Measurements from ENCODE around the gene TENM3. TPM values are rescaled to one million over a fixed set of nuclear protein-coding genes. Genes with fewer than 3 reads are reported as not detected.
"Not testable (repeated sequence)": the region's sequence is repeated elsewhere in the genome, so short reads cannot be mapped to it uniquely, and the experiment has no call there.

Gene TENM3
- total RNA-seq, 2 donors from 2014 or later: 2.0 to 2.1 TPM

DNA sequence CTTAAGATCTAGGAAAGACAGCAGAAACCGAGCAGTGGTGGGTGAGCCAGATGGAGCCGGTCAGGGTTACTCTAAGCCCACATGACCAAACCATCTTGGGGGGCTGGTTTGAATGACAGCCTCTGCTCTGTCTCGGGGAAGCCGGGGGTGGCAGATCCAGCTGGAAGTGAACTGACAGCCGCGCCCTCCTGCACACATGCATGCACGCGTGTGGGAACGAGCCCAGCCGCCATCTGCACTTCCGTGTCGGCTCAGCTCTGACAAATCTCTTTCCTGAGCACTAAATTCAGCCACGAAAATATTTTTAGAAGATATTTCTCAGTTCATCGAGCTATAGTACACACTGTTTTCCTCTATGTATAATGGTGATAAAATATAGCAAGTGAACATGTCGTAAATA, 558.4 kb downstream of the TENM3 start:
- DNase-seq (ENCODE audit: low spot score): no peak
- intact Hi-C loops (cut with DNase I): no loop called here

DNA sequence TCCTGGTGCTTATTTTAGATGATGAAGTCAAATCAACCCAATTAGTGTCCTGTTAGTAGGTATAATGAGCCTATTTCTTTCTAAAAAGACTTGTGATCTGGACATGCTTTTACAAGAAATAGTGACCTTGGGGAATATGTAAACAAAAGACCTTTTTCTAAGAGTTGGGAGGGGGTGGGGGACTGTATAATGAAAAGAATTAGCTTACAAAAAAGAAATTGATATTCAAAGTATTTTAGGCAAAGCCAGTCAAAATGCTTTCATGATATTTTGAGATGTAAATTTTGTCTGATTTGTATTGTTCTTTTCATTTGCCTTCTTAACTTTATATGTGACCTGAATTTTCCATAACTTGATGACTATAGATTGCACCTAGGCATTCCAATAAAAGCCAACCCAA, 559.4 kb downstream of the TENM3 start:
- intact Hi-C loops (cut with DNase I): no loop called here
- DNase-seq (ENCODE audit: low spot score): no peak

DNA sequence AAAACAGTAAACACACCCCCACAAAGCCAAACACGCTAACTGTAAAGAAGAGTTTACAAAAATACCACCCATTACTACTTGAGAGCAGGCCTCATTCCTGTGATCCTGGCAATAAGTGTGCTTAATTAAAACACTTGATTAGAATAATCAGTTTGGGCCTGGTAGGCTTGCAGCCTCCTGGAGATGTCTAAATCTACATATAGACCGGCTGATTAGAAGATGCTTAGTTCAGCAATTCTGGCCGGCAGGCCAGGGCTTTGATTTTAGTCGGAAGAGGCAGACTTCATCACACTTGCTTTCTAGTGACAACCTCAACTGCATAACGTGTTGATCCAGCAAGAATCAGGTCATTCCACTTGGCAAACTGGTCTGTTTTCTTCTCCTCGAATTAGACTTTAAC, 560.0 kb downstream of the TENM3 start:
- intact Hi-C loops (cut with DNase I): no loop called here
- DNase-seq (ENCODE audit: low spot score): no peak

DNA sequence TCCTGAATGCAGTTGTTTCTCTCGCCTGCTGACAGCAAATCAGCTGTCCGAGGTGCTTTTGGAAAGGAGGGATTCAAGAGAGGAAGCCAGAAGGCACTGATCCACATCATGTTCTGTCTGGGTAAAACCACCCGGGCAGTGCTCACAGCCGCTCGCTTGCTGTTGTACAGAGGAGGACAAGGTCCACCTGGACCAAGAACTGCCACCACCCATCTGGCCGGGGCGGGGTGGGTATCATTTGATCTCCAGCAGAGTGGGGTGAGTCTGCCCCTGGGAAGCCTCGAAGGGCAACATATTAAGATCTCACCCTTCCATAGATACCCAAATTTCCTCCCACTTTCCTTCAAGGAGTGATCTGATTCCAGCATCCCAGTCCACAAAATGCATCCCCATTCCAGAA, 560.9 kb downstream of the TENM3 start:
- DNase-seq (ENCODE audit: low spot score): no peak
- intact Hi-C loops (cut with DNase I): no loop called here

DNA sequence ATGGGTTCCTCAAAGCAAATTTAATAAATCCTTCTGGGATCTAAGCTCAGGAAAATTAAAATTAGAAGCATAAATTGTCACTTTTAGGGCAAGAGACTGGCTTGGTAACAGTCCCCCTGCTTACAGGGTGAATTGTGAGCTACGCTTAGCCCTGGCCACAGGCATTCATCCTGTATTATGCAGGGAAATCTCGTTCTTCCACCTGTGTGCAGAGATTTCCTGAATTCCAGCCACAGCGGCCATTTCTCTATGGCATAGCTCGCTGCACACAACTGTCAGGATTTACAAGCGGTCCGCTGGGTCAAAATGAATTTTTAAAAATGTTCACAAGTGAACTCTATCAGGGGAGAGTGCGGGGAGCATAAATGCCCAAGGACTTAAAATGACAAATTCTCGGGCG, 562.1 kb downstream of the TENM3 start:
- DNase-seq (ENCODE audit: low spot score): no peak
- intact Hi-C loops (cut with DNase I): no loop called here

DNA sequence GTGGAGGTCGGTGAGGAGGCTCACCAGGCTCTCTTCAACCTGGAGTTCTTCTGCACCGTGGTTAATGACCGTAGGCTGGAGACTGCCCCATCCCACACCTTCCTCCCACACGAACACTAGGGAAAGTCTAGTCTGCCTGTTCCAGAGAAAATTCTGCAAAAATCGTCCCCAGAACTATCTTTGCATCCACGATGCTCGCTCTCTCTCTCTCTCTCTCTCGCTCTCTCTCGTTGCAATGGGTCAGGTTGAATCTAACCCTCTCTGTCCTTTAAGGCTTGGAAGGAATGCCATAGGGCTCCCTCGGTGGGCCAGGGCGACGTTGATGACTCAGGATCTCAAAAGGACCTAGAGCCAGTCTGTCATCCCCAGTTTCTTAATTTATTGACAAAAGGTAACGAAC, 562.5 kb downstream of the TENM3 start:
- DNase-seq (ENCODE audit: low spot score): no peak
- intact Hi-C loops (cut with DNase I): no loop called here

DNA sequence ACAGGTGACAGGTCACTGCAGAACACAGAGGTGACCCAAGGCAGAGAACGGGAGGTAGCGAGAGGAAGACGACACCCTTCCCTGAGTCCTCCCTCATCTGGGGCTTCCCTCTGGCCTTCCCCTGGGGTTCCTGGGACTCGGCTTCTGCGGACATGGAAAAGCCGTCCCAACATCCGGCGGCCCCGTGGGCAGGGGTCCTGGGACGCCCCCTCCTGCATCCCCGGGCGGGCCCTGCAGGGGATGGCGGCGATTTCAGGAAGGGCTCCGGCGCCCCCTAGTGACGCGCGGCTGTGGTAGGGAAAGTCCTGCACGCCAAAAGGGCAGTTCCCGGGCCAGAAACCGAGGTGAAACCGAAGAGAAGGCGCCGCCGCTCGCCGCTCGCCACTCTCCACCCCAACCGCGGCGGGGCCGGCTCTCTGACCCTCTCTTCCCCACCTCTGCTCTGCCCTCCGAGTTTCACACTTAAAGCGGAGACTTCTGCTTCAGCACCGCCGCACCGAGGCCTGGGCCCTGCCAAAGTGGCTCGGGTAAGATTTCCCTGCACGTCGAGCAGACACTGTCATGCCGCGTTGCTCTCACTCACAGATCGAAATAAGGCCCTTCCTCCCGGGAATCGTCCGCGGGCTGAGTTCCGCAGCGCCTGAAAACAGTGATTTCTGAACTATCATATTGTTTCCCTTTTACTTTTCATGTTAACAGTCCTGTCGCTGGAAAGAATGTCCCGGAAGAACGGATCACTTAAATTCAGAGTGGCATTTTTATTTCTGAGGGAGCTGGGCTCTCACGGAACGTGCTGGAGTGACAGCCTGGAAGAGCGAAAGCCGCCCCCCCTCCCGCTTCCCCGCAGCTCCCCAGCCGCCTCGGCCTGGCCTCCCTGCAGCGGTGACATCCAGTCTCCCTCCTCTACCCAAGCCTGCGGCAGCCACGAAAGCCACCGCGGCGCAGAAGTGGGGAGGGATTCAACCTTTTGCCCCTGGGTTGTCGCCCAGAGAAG, 563.4 kb downstream of the TENM3 start:
- DNase-seq (ENCODE audit: low spot score): peak; percentile 91
- intact Hi-C loops (cut with DNase I): no loop called here

DNA sequence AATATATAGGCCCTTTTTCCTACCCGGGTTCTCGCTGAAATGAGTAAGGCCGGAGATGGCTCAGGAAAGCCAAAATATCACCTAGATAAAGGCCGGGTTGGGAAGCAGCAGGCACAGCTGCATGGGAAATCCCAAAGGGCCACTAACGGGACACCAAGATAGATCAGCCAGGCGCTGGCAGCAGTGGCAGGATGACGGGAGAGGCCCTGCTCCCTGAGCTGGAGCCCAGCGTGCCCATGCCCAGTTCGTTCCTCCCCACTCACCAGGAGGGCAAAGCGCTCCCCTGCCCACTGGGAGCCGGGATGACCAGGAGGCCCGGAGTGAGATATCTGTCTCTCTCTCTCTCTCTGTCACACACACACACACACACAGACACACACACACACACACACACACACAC, 564.1 kb downstream of the TENM3 start:
- intact Hi-C loops (cut with DNase I): no loop called here
- no peak for DNase-seq (ENCODE audit: low spot score)

DNA sequence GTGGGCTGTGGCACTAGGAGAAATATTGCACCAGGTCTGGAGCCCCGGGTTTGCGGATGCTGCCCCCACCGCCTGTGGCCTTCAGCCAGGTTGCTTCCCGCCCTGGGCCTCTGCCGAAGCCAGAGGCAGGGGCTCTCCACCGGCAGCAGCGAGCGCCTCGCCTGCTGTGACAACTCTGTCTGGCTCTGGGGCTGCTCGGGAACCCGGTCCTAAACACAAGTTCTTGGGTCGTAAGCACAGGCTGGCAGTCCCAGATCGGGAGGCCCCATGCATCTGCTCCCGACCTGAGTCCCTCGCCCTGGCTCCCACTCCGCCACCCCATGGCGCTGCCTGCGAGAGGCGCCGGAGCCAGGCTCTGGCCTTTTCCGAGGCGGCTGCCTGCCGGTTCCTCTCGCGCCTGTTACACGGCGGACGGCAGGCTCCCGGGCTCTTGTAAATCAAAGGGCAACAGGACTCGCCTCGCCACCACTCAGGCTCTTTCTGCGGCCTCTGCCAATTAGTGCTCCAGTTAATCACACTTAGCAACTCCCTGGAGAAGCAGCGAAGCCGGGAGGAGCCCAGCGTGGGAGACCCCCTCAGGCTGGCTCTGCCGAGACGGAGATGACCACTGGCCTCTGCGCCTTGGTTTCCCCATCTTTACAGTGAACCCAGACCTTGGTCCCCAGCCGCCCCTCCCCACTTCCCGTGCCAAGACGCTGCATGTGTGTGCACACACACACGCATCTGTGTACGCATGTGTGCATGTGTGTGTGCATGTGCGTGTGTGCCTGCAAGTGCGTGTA, 564.8 kb downstream of the TENM3 start:
- intact Hi-C loops (cut with DNase I): no loop called here
- DNase-seq (ENCODE audit: low spot score): no peak

GRCh38 chr4:182808673-182809416, 565.6 kb downstream of the TENM3 start:
- intact Hi-C loops (cut with DNase I): no loop called here
- no peak for DNase-seq (ENCODE audit: low spot score)

DNA sequence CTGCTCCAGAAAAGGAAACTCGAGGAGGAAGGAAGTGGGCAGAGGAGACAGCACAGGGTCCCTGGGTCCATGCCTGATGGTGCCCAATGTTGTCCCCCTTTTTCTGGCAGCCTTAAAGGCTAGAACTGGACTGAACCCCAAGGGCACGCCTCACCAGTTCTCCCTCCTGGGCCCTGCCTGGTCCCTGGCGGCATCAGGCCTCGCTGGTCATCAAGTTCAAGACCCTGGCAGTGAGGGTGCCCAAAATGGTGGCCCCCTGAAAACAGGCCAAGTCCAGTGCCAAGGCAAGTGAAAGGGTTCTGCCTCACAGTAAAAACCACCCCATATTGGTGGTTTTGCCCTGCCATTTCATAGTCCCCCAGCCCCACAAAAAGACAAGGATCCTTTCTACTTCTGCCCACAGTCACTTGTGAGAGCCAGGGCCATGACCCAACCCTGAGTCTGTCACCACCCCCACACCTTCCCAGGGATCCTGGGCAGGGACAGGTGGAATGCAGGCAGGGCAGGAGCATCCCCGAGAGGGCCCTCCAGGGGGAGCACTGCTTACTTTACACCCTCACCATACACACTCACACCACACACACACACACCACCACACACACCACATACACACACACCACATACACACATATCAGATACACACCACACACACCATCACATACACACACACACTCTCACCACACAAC, 566.4 kb downstream of the TENM3 start:
- intact Hi-C loops (cut with DNase I): no loop called here
- DNase-seq (ENCODE audit: low spot score): no peak

GRCh38 chr4:182810103-182810615, 567.0 kb downstream of the TENM3 start:
- DNase-seq (ENCODE audit: low spot score): no peak
- intact Hi-C loops (cut with DNase I): no loop called here

DNA sequence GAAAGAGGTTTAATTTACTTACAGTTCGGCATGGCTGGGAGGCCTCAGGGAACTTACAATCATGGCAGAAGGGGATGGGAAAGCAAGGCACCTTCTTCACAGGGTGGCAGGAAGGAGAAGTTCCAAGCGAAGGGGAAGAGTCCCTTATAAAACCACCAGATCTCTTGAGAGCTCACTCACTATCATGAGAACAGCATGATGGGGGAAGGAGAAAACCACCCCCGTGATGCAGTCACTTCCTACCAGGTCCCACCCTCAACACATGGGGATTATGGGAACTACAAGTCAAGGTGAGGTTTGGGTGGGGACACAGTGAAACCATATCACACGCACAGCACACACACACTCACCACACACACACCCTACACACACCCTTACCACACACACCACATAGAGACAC, 569.7 kb downstream of the TENM3 start:
- intact Hi-C loops (cut with DNase I): no loop called here
- no peak for DNase-seq (ENCODE audit: low spot score)

DNA sequence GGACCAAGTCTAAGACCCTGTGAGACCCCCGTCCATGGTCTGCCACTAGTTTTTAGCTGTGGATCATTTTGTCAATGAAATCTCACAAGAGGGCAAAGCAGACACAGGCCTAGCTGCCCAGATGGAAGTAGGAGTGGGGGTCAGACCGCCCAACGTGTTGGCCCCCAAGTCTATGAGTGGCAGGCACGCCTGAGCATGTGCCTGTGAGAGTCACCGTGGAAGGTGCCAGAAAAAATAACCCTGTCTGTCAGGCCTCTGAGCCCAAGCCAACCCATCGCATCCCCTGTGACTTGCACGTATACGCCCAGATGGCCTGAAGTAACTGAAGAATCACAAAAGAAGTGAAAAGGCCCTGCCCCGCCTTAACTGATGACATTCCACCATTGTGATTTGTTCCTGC, 570.9 kb downstream of the TENM3 start:
- intact Hi-C loops (cut with DNase I): not testable (repeated sequence)

DNA sequence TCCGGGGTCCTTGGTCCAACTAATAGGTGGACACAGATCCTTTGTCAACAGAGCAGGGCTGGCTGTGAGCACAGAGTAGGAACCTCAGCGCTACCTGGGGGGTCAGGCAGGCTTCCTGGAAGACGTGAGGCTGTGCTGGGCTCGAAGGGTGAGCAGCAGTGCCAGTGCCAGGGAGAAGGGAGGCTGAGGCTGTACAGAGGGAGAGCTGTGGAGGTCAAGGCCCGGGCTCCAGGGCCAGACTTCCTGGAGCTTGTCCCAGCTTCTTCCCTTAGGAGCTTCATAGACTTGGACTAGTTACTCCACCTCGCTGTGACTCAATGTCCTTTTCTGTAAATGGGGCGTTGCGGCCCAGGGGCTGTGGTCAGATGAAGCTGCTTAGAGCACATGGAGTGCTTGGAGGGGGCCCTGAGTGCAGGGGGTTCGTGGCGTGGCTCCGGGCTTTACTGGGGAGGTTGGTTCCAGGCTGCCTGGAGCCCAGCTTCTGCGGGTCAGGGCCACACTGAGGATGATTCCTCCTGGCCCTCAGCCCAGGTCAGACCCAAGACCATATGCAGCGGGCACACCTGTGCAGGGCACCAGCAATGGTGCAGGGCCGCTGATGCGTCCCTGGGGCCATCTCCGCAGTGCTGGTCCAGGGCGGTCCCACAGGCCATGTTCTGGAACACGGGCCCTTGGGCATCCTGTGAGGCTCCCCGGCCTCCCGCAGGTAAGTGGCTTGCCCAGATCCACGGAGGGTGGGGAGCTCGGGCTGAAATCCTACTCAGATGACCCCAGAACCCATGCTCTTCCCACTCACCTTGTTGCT, 575.9 kb downstream of the TENM3 start:
- DNase-seq (ENCODE audit: low spot score): peak; percentile 71
- intact Hi-C loops (cut with DNase I): no loop called here

More for the DNA sequence above, 570.9 kb downstream of the TENM3 start:
- peak; percentile 34 for DNase-seq (ENCODE audit: low spot score)

DNA sequence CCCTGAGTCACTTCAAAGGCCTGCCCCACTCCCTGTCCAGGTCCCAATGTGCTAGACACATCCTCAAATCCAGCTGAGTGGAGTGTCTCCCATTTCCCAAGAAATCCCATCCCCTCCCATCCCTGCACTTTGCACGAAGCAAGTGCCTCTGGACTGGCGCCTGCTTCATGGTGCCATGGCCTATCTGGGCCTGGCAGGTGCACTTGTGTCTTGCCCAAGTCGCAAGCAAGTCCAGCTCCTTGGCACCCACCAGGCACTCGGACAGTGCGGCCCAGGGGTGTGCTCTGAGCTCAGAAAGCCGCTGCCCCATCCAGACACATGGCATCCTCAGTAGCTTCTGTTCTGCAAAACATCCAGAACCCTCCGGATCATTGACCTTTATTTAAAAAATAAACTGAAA, 576.5 kb downstream of the TENM3 start:
- intact Hi-C loops (cut with DNase I): no loop called here

DNA sequence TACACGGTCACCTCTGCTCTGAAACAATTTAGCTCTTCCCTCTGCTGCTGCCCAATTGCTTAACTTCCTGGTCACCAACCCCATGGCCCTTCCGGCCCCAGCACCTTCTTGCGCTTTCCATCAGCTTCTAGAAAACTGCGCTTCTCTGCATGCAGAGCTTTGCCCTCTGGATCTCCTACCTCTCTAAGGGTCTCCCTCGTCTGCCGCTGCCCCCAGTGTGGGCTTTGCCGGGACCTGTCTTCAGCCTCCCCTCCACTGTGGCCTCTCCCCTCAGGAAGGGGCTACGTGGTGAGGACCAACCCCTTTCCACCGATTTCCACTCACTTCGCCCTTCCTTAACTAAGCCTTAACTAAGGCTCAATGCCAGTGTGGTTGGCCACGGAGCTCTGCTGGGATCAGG, 579.4 kb downstream of the TENM3 start:
- intact Hi-C loops (cut with DNase I): no loop called here
- peak; percentile 58 for DNase-seq (ENCODE audit: low spot score)

More for the DNA sequence above, 576.5 kb downstream of the TENM3 start:
- DNase-seq (ENCODE audit: low spot score): peak; percentile 64

- intact Hi-C loops (cut with DNase I): no loop called here
- no peak for DNase-seq (ENCODE audit: low spot score)
These were observed 580.4 kb downstream of the TENM3 start for GRCh38 chr4:182823576-182823975.

Measured in posterior vena cava (tissue), 2 donors.